Fibroblast of lung (primary cell): Measurements from ENCODE around the gene CFAP141. TPM values are rescaled to one million over a fixed set of nuclear protein-coding genes. Genes with fewer than 3 reads are reported as not detected.

Source experiments
- DNase-seq, 2 donors: peaks; one replicate each; pipeline versions ENCODE4 v3.0.0 to v3.0.0-alpha.2; 2010; ENCODE audit warnings: low read depth in 2 of 2
- H2AFZ ChIP-seq: 2 replicates; pipeline ENCODE4 v1.5.1; 2012; ENCODE audit warnings: low read length, control low read depth, inconsistent platforms
- H3K27ac ChIP-seq: 2 replicates; pipeline ENCODE4 v1.5.1; 2011; ENCODE audit warnings: low read length, control low read depth; ENCODE audit not compliant: insufficient read depth
- H3K27me3 ChIP-seq: 2 replicates; pipeline ENCODE4 v1.5.1; 2011; ENCODE audit warnings: mild to moderate bottlenecking, low read length; ENCODE audit not compliant: control insufficient read depth, insufficient read depth
- H3K36me3 ChIP-seq: 2 replicates; pipeline ENCODE4 v1.5.1; 2011; ENCODE audit warnings: low read length; ENCODE audit not compliant: control insufficient read depth, insufficient read depth
- H3K4me1 ChIP-seq: 2 replicates; pipeline ENCODE4 v1.5.1; 2011; ENCODE audit warnings: low read length; ENCODE audit not compliant: control insufficient read depth, insufficient read depth; ENCODE audit errors: extremely low read depth
- H3K4me2 ChIP-seq: 2 replicates; pipeline ENCODE4 v1.5.1; 2011; ENCODE audit warnings: low read length, control low read depth; ENCODE audit not compliant: insufficient read depth; ENCODE audit errors: extremely low read depth
- H3K4me3 ChIP-seq, 4 experiments: fragments of 200-600 bp in 1 of 4; sonication (generic) in 1 of 4; replicated peaks in 1 of 4; 2 replicates each; pipeline ENCODE4 v1.5.1; 2011 to 2016; ENCODE audit warnings: low read length in 4 of 4, low read depth in 3 of 4, mild to moderate bottlenecking in 3 of 4, control low read depth in 2 of 4, inconsistent platforms in 1 of 4, mixed read lengths in 1 of 4; ENCODE audit not compliant: insufficient read depth in 1 of 4; ENCODE audit errors: control extremely low read depth in 1 of 4
- H3K79me2 ChIP-seq: 2 replicates; pipeline ENCODE4 v1.5.1; 2012; ENCODE audit warnings: mild to moderate bottlenecking, low read length, inconsistent platforms; ENCODE audit not compliant: control insufficient read depth, insufficient read depth
- H3K9ac ChIP-seq: 2 replicates; pipeline ENCODE4 v1.5.1; 2011; ENCODE audit warnings: mild to moderate bottlenecking, low read length, control low read depth; ENCODE audit not compliant: insufficient read depth
- H3K9me3 ChIP-seq: 2 replicates; pipeline ENCODE4 v1.5.1; 2012; ENCODE audit warnings: low read depth, low read length; ENCODE audit not compliant: control insufficient read depth, insufficient read depth
- H4K20me1 ChIP-seq: 2 replicates; pipeline ENCODE4 v1.5.1; 2011; ENCODE audit warnings: low read length; ENCODE audit not compliant: control insufficient read depth, insufficient read depth; ENCODE audit errors: extremely low read depth
- EZH2 ChIP-seq: IDR thresholded peaks from 2 replicates; pipeline ENCODE4 v1.5.1; 2012; ENCODE audit warnings: low read length, control low read depth, mild to moderate bottlenecking; ENCODE audit errors: missing control alignments
- polyA plus RNA-seq, 2 donors: library from polyadenylated mRNA; depleted of rRNA in 1 of 2; stranded (reverse) in 1 of 2; unstranded in 1 of 2; fragments of >200 nt; gene quantifications; 2 replicates each; pipeline ENCODE4 v1.2.1, GENCODE V29; 2011 to 2012; ENCODE audit warnings: missing spikeins in 1 of 2
- total RNA-seq: library from RNA; depleted of rRNA; stranded (reverse); fragments of >200 nt; gene quantifications from 2 replicates; pipeline ENCODE4 v1.2.1, GENCODE V29; 2014
- TF ChIP-seq, protein P1 (sequence below), 2 donors: IDR thresholded peaks in 1 of 2; conservative IDR thresholded peaks in 1 of 2; 1 replicate in 1 of 2; 2 replicates in 1 of 2; pipeline ENCODE4 v1.5.1; 2011 to 2012; ENCODE audit warnings: low read length in 2 of 2, control low read depth in 1 of 2, inconsistent platforms in 1 of 2, low read depth in 1 of 2, mild to moderate bottlenecking in 1 of 2

Gene CFAP141
- total and polyA plus RNA-seq, 2 donors (not counting 1 experiment from before 2014, with no cell fraction given): not detected

DNA sequence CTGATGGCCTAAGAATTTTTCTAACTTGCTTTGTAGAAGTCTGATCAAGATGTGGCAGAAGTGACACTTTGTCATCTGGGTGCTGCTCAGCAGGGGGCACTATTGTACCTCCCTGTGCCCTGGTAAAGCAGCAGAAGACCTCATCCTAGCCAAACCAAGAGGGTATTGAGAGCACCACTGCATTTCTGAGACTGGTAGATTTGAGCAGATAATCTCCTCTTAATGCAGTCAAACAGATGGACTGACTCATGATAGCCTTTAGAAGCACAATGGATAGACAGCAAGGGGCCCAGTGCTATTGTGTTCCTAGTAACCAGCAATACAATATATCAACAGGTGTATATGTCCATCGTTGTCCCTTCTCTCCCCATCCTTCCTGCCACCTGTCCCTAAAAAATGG lies 20.0 kb downstream of the CFAP141 start:
- Histone ChIP-seq H3K4me2 (no peak overlapping the region), H3K9me3 (no peaks in the 10 kb centered on the region), H3K4me1 (peaks cover 5% of the 10 kb centered on the region), H3K9ac (no peak overlapping the region), H3K4me3 (no peak overlapping the region), H3K27me3 (no peaks in the 10 kb centered on the region), H2AFZ (no peak overlapping the region), H3K79me2 (peaks cover 17% of the 10 kb centered on the region), H4K20me1 (peaks cover 4% of the 10 kb centered on the region), H3K27ac (no peak overlapping the region), H3K36me3 (no peaks in the 10 kb centered on the region)
- TF ChIP-seq EZH2: no peak
- TF ChIP-seq, protein P1, sequence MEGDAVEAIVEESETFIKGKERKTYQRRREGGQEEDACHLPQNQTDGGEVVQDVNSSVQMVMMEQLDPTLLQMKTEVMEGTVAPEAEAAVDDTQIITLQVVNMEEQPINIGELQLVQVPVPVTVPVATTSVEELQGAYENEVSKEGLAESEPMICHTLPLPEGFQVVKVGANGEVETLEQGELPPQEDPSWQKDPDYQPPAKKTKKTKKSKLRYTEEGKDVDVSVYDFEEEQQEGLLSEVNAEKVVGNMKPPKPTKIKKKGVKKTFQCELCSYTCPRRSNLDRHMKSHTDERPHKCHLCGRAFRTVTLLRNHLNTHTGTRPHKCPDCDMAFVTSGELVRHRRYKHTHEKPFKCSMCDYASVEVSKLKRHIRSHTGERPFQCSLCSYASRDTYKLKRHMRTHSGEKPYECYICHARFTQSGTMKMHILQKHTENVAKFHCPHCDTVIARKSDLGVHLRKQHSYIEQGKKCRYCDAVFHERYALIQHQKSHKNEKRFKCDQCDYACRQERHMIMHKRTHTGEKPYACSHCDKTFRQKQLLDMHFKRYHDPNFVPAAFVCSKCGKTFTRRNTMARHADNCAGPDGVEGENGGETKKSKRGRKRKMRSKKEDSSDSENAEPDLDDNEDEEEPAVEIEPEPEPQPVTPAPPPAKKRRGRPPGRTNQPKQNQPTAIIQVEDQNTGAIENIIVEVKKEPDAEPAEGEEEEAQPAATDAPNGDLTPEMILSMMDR (conservative IDR thresholded peaks at IDR 0.05 in 1 of 2, IDR thresholded peaks at IDR 0.05 in 1 of 2; ENCODE audit: low read depth in 1 of 2, low read length in 2 of 2): peak; percentile 32 to 60
- peak; percentile 18 to 59 for DNase-seq

DNA sequence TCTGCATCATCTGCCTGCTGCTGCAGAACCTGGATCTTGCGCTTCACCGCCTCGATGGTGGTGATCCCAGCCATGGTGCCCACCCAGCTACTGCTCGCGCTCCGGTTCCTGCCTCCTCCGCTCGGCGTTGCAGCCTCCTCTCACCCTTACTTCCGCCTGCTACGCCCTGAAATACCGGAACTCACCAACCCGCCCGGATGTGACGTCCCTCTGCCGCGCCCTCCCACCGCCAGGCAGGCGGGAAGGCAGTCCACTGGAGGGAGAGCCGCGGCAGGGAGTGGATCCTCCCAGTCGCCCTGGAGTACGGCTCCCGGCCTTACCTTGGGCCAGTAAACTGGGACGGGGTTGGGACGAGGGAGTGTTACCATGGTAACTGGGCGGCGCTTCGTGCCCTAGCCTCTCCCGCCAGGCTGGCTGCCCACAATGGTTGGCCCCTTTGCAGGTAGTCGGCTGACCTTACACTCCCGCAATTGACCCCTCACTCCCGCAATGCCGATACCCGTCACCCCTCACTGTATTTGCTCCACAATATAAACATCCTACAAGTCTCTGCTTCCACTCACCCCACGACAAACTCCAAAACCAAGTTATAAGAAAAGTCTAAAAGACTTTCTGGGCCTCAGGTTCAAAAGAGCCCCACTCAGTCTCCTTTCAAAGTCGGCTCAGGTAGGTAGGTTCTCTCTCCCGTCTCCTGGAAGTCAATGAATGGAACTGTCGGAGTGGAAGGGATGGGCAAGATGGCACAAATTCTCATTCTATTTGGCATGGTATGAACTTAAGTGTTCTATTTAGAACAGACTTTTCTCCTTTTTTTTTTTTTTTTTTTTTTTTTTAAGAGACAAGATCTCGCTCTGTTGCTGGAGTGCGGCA lies 22.9 kb downstream of the CFAP141 start:
- H3K79me2 ChIP-seq: peaks cover 46% of the 10 kb centered on the region
- H3K9me3 ChIP-seq: no peaks in the 10 kb centered on the region
- peak overlapping the region; percentile 60 to 98 (median 82) for H3K4me3 ChIP-seq
- H2AFZ ChIP-seq: peak overlapping the region; percentile 84
- TF ChIP-seq, protein P1 (conservative IDR thresholded peaks at IDR 0.05 in 1 of 2, IDR thresholded peaks at IDR 0.05 in 1 of 2; ENCODE audit: low read depth in 1 of 2, low read length in 2 of 2): no peak
- TF ChIP-seq EZH2: no peak
- DNase-seq: peak; percentile 92 to 97
- peak overlapping the region; percentile 74 for H3K9ac ChIP-seq
- H3K4me1 ChIP-seq: peaks cover 18% of the 10 kb centered on the region
- H3K36me3 ChIP-seq: peaks cover 4% of the 10 kb centered on the region
- no peaks in the 10 kb centered on the region for H3K27me3 ChIP-seq
- peak overlapping the region; percentile 92 for H3K27ac ChIP-seq
- peaks cover 8% of the 10 kb centered on the region for H4K20me1 ChIP-seq
- peak overlapping the region; percentile 89 for H3K4me2 ChIP-seq

DNA sequence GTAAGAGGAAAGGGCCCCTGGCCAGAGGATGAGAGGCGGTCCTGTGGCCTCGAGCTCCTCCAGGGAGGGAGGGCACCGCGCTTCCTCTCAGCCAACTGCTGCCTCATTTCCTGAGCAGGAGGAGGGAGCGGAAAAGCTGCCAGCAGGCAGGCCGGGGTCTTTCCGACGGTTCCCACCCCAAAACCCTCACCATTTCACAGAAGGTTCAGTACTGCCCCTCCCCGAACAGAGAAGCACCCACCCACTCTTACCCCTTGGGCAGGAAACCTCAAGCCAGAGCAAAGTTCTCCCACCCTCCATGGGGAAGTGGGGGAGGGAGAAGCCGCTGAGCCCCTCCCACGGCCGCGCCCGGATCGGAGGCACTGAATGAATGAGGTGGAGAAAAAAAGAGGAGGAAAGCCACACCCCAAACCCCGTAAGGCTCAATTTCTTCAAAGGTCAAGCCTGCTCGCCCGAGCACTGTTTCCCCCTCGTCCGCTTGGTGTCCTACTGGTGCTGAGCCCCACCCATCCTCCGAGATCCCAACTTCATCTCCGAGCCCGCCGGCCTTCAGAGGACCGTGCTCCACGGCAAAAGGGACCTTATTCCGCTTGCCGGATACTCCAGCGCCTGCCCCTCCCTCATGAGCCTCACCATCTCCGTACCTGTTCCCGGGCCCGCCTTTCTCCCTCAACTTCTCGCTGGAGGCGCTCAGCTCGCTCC lies 23.6 kb downstream of the CFAP141 start:
- TF ChIP-seq, protein P1 (conservative IDR thresholded peaks at IDR 0.05 in 1 of 2, IDR thresholded peaks at IDR 0.05 in 1 of 2; ENCODE audit: low read depth in 1 of 2, low read length in 2 of 2): no peak
- no peak for TF ChIP-seq EZH2
- Histone ChIP-seq H3K27me3 (no peaks in the 10 kb centered on the region), H3K27ac (peak overlapping the region; percentile 92), H3K4me1 (peaks cover 18% of the 10 kb centered on the region), H3K36me3 (peaks cover 4% of the 10 kb centered on the region), H2AFZ (no peak overlapping the region), H3K9ac (peak overlapping the region; percentile 74), H3K4me3 (peak overlapping the region; percentile 60 to 98 (median 82)), H3K4me2 (peak overlapping the region; percentile 96), H3K9me3 (no peaks in the 10 kb centered on the region), H4K20me1 (peaks cover 8% of the 10 kb centered on the region), H3K79me2 (peaks cover 53% of the 10 kb centered on the region)
- peak; percentile 75 to 87 for DNase-seq
